Measurements from ENCODE around the gene FOXL3.

The FOXL3 gene

DNA sequence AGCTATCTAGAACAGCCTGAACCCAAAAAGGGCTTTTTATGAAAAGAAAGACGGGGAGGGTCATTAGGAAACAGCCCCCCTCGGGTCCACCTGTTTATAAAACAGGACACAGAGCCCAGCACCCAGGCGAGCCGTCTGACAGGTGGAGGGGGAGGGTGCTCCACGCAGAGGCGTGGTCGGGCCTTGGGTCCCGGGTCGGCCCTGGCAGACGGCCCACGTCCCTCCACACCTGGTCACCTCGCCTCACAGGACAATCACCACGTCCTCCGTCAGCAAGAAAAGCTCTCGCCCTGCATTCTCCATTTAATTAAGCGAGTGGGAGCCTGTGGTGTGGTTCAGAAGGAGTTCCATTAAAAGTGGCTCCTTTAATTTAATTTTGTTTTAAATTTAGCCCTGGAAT is 42.3 kb upstream of the FOXL3 start:
- Histone ChIP-seq H3K9me3 (ENCODE audit: control insufficient read depth in 1 of 2, low read length in 2 of 2) (no peaks in the 10 kb centered on the region), H3K36me3 (ENCODE audit: control insufficient read depth in 1 of 2, insufficient read depth in 2 of 2, low read length in 2 of 2) (peaks cover 26 to 36% of the 10 kb centered on the region in 2 donors), H3K4me3 (ENCODE audit: low read depth in 1 of 2, low read length in 2 of 2) (no peak overlapping the region), H3K4me1 (ENCODE audit: control insufficient read depth in 1 of 2, insufficient read depth in 2 of 2, low read length in 2 of 2) (peaks cover 0 to 6% of the 10 kb centered on the region in 2 donors), H3K27ac (ENCODE audit: low read depth, low read length) (no peak overlapping the region), H3K27me3 (ENCODE audit: control insufficient read depth in 1 of 2, insufficient read depth in 2 of 2, low read length in 2 of 2) (no peaks in the 10 kb centered on the region), H3K9ac (ENCODE audit: low read depth in 1 of 2, low read length in 2 of 2) (no peak overlapping the region)

DNA sequence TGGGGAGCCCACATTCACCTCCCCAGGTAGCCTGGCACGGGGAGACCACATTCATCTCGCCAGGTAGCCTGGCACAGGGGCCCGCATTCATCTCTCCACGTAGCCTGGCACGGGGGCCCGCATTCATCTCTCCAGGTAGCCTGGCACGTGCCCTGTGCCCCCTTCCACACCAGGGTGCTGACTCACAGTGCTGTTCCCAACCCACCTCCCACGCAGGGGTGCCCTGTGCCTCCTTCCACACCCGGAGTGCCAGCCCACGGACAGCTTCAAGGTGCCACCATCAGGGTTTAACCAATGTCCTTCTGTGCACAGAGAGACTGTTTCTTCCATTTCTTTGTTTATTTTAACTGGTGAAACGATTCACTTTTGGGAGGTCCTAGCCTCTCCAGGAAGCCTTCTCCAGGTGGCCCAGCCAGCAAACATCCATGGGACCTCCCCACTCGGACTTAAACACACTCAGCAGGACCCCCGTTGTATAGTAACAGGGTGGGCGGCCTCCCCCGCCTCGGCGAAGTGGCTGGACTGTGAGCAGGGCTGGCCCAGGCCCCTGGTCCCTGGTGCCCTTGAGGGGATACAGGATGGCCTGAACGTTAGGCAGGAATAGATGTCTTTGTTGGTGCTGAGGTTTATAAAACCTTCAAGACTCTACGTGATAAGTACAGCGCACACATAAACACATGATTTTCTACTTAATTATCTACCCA is 41.1 kb upstream of the FOXL3 start:
- no peaks in the 10 kb centered on the region for H3K27me3 ChIP-seq (ENCODE audit: control insufficient read depth in 1 of 2, insufficient read depth in 2 of 2, low read length in 2 of 2)
- H3K9ac ChIP-seq (ENCODE audit: low read depth in 1 of 2, low read length in 2 of 2): no peak overlapping the region
- H3K4me1 ChIP-seq (ENCODE audit: control insufficient read depth in 1 of 2, insufficient read depth in 2 of 2, low read length in 2 of 2): peaks cover 0 to 6% of the 10 kb centered on the region in 2 donors
- no peak overlapping the region for H3K27ac ChIP-seq (ENCODE audit: low read depth, low read length)
- peaks cover 33 to 47% of the 10 kb centered on the region in 2 donors for H3K36me3 ChIP-seq (ENCODE audit: control insufficient read depth in 1 of 2, insufficient read depth in 2 of 2, low read length in 2 of 2)
- H3K4me3 ChIP-seq (ENCODE audit: low read depth in 1 of 2, low read length in 2 of 2): no peak overlapping the region
- H3K9me3 ChIP-seq (ENCODE audit: control insufficient read depth in 1 of 2, low read length in 2 of 2): no peaks in the 10 kb centered on the region

DNA sequence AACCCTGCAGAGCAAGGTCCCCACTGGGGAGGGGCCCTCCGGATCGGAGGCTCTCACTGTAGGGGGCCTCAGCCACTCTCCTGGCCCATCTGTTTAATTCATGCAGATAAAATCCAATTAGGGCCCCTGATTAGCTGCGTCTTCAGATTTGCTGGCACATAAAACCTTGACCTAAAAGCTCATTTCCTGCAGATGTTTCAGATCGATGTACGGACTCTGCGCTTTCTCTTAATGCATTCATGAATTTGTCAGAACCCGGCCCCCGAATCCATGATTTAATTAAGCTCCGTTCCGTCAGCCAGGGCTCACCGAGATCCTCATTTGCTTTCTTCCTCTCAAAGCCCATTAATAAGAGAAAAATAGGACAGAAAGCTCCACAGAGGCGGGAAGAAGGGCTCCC is 40.0 kb upstream of the FOXL3 start:
- H3K27ac ChIP-seq (ENCODE audit: low read depth, low read length): no peak overlapping the region
- H3K27me3 ChIP-seq (ENCODE audit: control insufficient read depth in 1 of 2, insufficient read depth in 2 of 2, low read length in 2 of 2): no peaks in the 10 kb centered on the region
- peaks cover 28 to 47% of the 10 kb centered on the region in 2 donors for H3K36me3 ChIP-seq (ENCODE audit: control insufficient read depth in 1 of 2, insufficient read depth in 2 of 2, low read length in 2 of 2)
- H3K9me3 ChIP-seq (ENCODE audit: control insufficient read depth in 1 of 2, low read length in 2 of 2): no peaks in the 10 kb centered on the region
- no peak overlapping the region for H3K4me3 ChIP-seq (ENCODE audit: low read depth in 1 of 2, low read length in 2 of 2)
- H3K4me1 ChIP-seq (ENCODE audit: control insufficient read depth in 1 of 2, insufficient read depth in 2 of 2, low read length in 2 of 2): peaks cover 0 to 6% of the 10 kb centered on the region in 2 donors
- no peak overlapping the region for H3K9ac ChIP-seq (ENCODE audit: low read depth in 1 of 2, low read length in 2 of 2)

DNA sequence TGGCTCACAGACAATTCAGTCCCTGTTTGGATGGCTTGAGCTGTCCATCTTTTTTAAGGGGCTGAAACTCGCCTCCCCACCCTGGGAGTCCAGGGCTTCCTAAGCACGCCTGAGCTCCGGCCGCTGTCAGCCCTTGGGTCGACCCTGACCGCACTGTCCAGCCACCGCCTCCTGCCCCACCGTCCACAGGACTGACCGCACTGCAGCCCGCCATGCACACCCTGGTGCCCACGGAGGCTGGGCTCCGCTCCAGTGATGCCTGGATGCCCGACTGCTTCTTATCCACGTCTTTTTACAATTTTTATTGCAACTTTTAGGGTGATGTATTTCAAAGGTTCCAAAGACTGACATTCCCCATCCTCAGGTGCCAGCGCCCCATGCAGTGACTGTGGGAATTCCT is 39.4 kb upstream of the FOXL3 start:
- H3K4me1 ChIP-seq (ENCODE audit: control insufficient read depth in 1 of 2, insufficient read depth in 2 of 2, low read length in 2 of 2): peaks cover 0 to 6% of the 10 kb centered on the region in 2 donors
- H3K4me3 ChIP-seq (ENCODE audit: low read depth in 1 of 2, low read length in 2 of 2): no peak overlapping the region
- no peak overlapping the region for H3K27ac ChIP-seq (ENCODE audit: low read depth, low read length)
- no peaks in the 10 kb centered on the region for H3K27me3 ChIP-seq (ENCODE audit: control insufficient read depth in 1 of 2, insufficient read depth in 2 of 2, low read length in 2 of 2)
- H3K9me3 ChIP-seq (ENCODE audit: control insufficient read depth in 1 of 2, low read length in 2 of 2): no peaks in the 10 kb centered on the region
- peaks cover 28 to 52% of the 10 kb centered on the region in 2 donors for H3K36me3 ChIP-seq (ENCODE audit: control insufficient read depth in 1 of 2, insufficient read depth in 2 of 2, low read length in 2 of 2)
- H3K9ac ChIP-seq (ENCODE audit: low read depth in 1 of 2, low read length in 2 of 2): no peak overlapping the region

DNA sequence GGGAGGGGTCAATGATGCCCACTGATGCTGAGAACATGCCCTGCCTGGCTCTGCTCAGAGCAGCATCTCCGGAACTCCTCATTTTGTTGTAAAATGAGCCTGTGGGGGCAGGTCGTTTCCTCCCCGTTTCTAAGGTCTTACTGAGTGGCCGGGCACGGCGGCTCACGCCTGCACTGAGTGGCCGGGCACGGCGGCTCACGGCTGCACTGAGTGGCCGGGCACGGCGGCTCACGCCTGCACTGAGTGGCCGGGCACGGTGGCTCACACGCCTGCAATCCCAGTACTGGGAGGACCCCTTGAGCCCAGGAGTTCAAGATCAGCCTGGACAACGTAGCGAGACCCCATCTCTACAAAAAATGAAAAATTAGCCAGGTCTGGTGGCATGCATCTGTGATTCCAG is 39.0 kb upstream of the FOXL3 start:
- H3K4me3 ChIP-seq (ENCODE audit: low read depth in 1 of 2, low read length in 2 of 2): no peak overlapping the region
- peaks cover 28 to 57% of the 10 kb centered on the region in 2 donors for H3K36me3 ChIP-seq (ENCODE audit: control insufficient read depth in 1 of 2, insufficient read depth in 2 of 2, low read length in 2 of 2)
- no peaks in the 10 kb centered on the region for H3K27me3 ChIP-seq (ENCODE audit: control insufficient read depth in 1 of 2, insufficient read depth in 2 of 2, low read length in 2 of 2)
- H3K9ac ChIP-seq (ENCODE audit: low read depth in 1 of 2, low read length in 2 of 2): no peak overlapping the region
- peaks cover 0 to 6% of the 10 kb centered on the region in 2 donors for H3K4me1 ChIP-seq (ENCODE audit: control insufficient read depth in 1 of 2, insufficient read depth in 2 of 2, low read length in 2 of 2)
- H3K27ac ChIP-seq (ENCODE audit: low read depth, low read length): no peak overlapping the region
- H3K9me3 ChIP-seq (ENCODE audit: control insufficient read depth in 1 of 2, low read length in 2 of 2): no peaks in the 10 kb centered on the region

DNA sequence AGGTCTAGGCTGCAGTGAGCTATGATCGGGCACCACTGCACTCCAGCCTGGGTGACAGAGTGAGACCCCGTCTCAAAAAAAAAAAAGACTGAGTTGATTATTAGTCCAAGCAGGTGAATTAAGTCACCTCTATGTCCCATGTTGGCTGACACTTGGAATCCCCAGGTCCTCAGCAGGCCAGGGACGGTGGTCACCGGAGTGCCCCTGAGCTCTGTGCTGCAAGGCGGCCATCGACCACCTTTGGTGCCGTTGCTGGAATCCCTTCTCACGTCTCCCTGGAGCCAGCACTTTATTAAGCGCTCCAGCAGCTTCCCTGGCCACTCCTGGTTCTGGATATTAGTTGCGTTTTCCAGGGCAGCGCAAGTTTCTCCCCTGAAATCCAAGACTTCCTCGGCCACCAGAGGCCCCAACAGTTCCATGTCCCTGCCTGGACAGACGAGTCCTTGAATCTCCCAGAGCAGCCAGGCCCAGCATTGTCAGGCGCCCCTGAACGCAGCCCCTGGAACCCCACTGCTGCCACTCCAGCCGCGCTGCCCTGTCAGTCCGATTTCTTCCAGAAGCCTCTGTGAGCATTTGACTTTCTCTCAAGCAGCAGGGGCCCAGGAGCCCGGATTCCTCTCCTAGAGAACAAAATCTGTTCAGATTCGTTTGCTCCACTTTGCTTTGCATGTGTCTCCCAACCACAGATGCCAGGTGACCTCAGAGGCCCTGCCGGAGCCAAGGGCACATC is 38.4 kb upstream of the FOXL3 start:
- Histone ChIP-seq H3K9me3 (ENCODE audit: control insufficient read depth in 1 of 2, low read length in 2 of 2) (no peaks in the 10 kb centered on the region), H3K36me3 (ENCODE audit: control insufficient read depth in 1 of 2, insufficient read depth in 2 of 2, low read length in 2 of 2) (peaks cover 28 to 59% of the 10 kb centered on the region in 2 donors), H3K4me3 (ENCODE audit: low read depth in 1 of 2, low read length in 2 of 2) (no peak overlapping the region), H3K4me1 (ENCODE audit: control insufficient read depth in 1 of 2, insufficient read depth in 2 of 2, low read length in 2 of 2) (peaks cover 0 to 6% of the 10 kb centered on the region in 2 donors), H3K27me3 (ENCODE audit: control insufficient read depth in 1 of 2, insufficient read depth in 2 of 2, low read length in 2 of 2) (no peaks in the 10 kb centered on the region), H3K27ac (ENCODE audit: low read depth, low read length) (no peak overlapping the region), H3K9ac (ENCODE audit: low read depth in 1 of 2, low read length in 2 of 2) (no peak overlapping the region)

DNA sequence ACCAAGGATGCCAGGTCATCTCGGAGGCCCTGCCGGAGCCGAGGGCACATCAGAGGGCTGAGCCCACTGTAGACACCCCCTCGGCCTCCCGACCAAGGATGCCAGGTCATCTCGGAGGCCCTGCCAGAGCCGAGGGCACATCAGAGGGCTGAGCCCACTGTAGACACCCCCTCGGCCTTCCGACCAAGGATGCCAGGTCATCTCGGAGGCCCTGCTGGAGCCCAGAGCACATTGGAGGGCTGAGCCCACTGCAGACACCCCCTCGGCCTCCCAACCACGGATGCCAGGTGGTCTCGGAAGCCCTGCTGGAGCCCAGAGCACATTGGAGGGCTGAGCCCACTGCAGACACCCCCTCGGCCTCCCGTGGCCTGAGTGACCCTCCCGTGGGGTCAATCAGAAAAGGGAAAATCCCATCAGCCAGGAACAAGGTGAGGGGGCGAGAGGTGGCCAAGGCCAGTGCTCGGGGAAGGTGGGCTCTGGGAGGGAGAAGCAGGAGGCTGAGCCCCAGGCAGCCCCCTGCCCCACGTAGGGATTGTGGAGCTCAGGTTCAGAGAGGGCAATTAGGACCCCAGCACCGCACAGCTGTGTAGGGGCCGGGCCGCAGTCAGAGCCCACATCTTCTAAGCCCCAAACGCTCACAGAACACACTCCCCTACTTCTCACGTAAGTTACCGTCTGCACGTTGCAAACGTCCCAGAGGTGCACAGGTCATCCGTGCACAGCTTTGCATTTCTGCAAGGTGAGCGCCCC is 37.6 kb upstream of the FOXL3 start:
- H3K27me3 ChIP-seq (ENCODE audit: control insufficient read depth in 1 of 2, insufficient read depth in 2 of 2, low read length in 2 of 2): no peaks in the 10 kb centered on the region
- H3K4me1 ChIP-seq (ENCODE audit: control insufficient read depth in 1 of 2, insufficient read depth in 2 of 2, low read length in 2 of 2): peaks cover 0 to 1% of the 10 kb centered on the region in 2 donors
- H3K4me3 ChIP-seq (ENCODE audit: low read depth in 1 of 2, low read length in 2 of 2): no peak overlapping the region
- peaks cover 29 to 64% of the 10 kb centered on the region in 2 donors for H3K36me3 ChIP-seq (ENCODE audit: control insufficient read depth in 1 of 2, insufficient read depth in 2 of 2, low read length in 2 of 2)
- H3K9ac ChIP-seq (ENCODE audit: low read depth in 1 of 2, low read length in 2 of 2): no peak overlapping the region
- H3K9me3 ChIP-seq (ENCODE audit: control insufficient read depth in 1 of 2, low read length in 2 of 2): no peaks in the 10 kb centered on the region
- no peak overlapping the region for H3K27ac ChIP-seq (ENCODE audit: low read depth, low read length)

DNA sequence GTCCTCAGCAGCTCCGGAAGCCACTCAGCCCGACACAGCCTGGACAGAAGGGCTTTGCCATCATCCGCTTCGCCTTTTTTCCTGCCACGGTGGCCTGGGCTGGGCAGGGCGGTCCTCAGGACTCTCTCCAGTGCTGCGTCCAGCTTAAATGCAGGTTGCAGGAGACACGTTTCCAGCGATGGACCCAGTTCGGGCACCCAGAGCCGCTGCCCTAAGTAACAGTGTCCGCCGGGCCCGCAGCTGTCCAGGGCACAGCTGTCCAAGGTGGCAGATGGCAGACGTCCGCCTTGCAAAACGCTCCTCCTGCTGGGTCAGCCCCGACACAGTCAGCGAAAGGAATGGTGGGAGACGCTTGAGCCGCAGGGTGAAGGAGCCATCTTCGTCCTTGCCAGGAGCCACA is 37.0 kb upstream of the FOXL3 start:
- H3K27me3 ChIP-seq (ENCODE audit: control insufficient read depth in 1 of 2, insufficient read depth in 2 of 2, low read length in 2 of 2): no peaks in the 10 kb centered on the region
- H3K4me3 ChIP-seq (ENCODE audit: low read depth in 1 of 2, low read length in 2 of 2): no peak overlapping the region
- H3K36me3 ChIP-seq (ENCODE audit: control insufficient read depth in 1 of 2, insufficient read depth in 2 of 2, low read length in 2 of 2): peaks cover 29 to 69% of the 10 kb centered on the region in 2 donors
- H3K27ac ChIP-seq (ENCODE audit: low read depth, low read length): no peak overlapping the region
- H3K4me1 ChIP-seq (ENCODE audit: control insufficient read depth in 1 of 2, insufficient read depth in 2 of 2, low read length in 2 of 2): no peaks in the 10 kb centered on the region
- H3K9ac ChIP-seq (ENCODE audit: low read depth in 1 of 2, low read length in 2 of 2): no peak overlapping the region
- H3K9me3 ChIP-seq (ENCODE audit: control insufficient read depth in 1 of 2, low read length in 2 of 2): no peaks in the 10 kb centered on the region

DNA sequence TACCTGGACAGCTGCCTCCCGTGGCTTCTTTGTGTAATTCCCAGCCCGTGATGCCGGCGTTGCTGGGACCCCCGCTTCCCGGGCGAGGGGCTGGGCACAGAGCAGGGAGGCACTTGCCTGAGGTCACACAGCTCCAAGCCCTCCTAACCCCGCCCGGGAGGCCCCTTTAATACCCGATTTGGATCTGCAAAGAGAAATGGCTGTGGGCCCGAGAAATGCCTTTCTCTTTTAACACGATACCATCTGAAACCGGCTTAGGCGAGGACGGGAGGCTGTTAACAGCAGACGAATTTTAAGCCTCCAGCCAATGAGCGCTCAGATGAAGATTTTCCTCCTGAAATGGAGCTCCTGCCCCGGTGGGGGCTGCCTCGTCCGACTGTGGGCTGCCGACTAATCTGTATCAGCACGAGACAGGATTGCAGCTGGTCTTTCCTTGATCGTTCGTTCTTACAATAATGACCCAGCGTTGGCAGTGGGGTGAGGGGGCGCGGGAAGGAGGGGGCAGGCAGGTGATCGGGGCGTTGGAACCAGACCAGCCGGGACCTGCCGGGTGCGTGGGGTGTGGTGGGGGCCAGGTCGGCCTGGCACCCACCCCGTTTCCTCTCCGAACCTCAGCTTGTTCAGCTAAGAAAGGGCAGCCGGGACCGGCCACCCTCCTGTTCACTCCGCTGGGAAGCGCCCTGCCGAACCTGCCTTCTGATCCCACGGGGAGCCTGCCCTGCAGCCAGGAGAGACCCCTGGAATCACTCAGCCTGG is 36.2 kb upstream of the FOXL3 start:
- peaks cover 29 to 75% of the 10 kb centered on the region in 2 donors for H3K36me3 ChIP-seq (ENCODE audit: control insufficient read depth in 1 of 2, insufficient read depth in 2 of 2, low read length in 2 of 2)
- no peak overlapping the region for H3K9ac ChIP-seq (ENCODE audit: low read depth in 1 of 2, low read length in 2 of 2)
- H3K27ac ChIP-seq (ENCODE audit: low read depth, low read length): no peak overlapping the region

More for the DNA sequence above, 36.2 kb upstream of the FOXL3 start:
- no peaks in the 10 kb centered on the region for H3K9me3 ChIP-seq (ENCODE audit: control insufficient read depth in 1 of 2, low read length in 2 of 2)
- H3K4me3 ChIP-seq (ENCODE audit: low read depth in 1 of 2, low read length in 2 of 2): no peak overlapping the region
- H3K27me3 ChIP-seq (ENCODE audit: control insufficient read depth in 1 of 2, insufficient read depth in 2 of 2, low read length in 2 of 2): no peaks in the 10 kb centered on the region
- no peaks in the 10 kb centered on the region for H3K4me1 ChIP-seq (ENCODE audit: control insufficient read depth in 1 of 2, insufficient read depth in 2 of 2, low read length in 2 of 2)

Data from duodenal mucosa (tissue), 2 donors.